ENCODE measurements around the gene PLPPR3.

- TF ChIP-seq CTCF (IDR thresholded peaks at IDR 0.05; ENCODE audit: low read depth, low read length, missing input control) (no peak), GABPA (IDR thresholded peaks at IDR 0.05 in 1 of 2, conservative IDR thresholded peaks at IDR 0.05 in 1 of 2) (no peak), HNF4A (conservative IDR thresholded peaks at IDR 0.05) (no peak)
Measured at GRCh38 chr19:850979-851335, 29.2 kb upstream of the PLPPR3 start.
